Activated B cell treated with CpG ODN at 0.5 μM for 24 hours (primary cell): ENCODE measurements around the gene RIN3. TPM values are rescaled to one million over a fixed set of nuclear protein-coding genes. Genes with fewer than 3 reads are reported as not detected.

Experiments
- ATAC-seq: fragments of 200-7000 bp; cut with Tn5 transposase; one replicate; pipeline ENCODE4 v1.10.0; 2021; ENCODE audit warnings: low read depth, mild to moderate bottlenecking, moderate library complexity
- CTCF ChIA-PET: fragments of 350-600 bp; sonication (Branson Sonifier 250); formaldehyde crosslinking; loops from one replicate; lab custom pipeline; 2021; ENCODE audit warnings: antibody characterized with exemption; lab: Charles Lee
- POLR2A ChIA-PET: fragments of 350-600 bp; sonication (Branson Sonifier 250); formaldehyde crosslinking; loops from one replicate; lab custom pipeline; 2021; ENCODE audit warnings: antibody characterized with exemption; lab: Charles Lee
- DNase-seq: peaks from one replicate; pipeline ENCODE4 v3.0.0; 2022
- H3K27ac Mint-ChIP-seq: one replicate; pipeline ENCODE4 v1.8.0; 2020; ENCODE audit warnings: mixed read lengths
- H3K27me3 Mint-ChIP-seq: one replicate; pipeline ENCODE4 v1.8.0; 2021; ENCODE audit warnings: mixed read lengths
- H3K36me3 Mint-ChIP-seq: one replicate; pipeline ENCODE4 v1.8.0; 2021; ENCODE audit warnings: low read depth, mixed read lengths
- H3K4me1 Mint-ChIP-seq: one replicate; pipeline ENCODE4 v1.8.0; 2021; ENCODE audit warnings: mixed read lengths
- H3K4me3 Mint-ChIP-seq: one replicate; pipeline ENCODE4 v1.8.0; 2020; ENCODE audit warnings: mild to moderate bottlenecking, mixed read lengths
- H3K9me3 Mint-ChIP-seq: one replicate; pipeline ENCODE4 v1.8.0; 2020; ENCODE audit warnings: mixed read lengths
- intact Hi-C: fragments of 100-400 bp; cut with micrococcal nuclease; formaldehyde crosslinking; loops from one replicate; pipeline ENCODE4 v1.15.1; 2024
- total RNA-seq: library from RNA; stranded (reverse); gene quantifications from 2 replicates; pipeline ENCODE4 v1.2.3, GENCODE V29; 2022
- TF ChIP-seq, protein P1 (sequence below): fragments of 200-600 bp; IDR thresholded peaks from one replicate; pipeline ENCODE4 v1.8.0; 2022; ENCODE audit warnings: antibody characterized with exemption, mild to moderate bottlenecking

RIN3 gene
- total RNA-seq, 1 donor from 2014 or later, result 62.6 TPM

GRCh38 chr14:92575748-92576303, 62.2 kb downstream of the RIN3 start:
- Mint-ChIP-seq H3K9me3 (no peaks in the 10 kb centered on the region), H3K27ac (no peak overlapping the region), H3K36me3 (peaks cover 14% of the 10 kb centered on the region), H3K27me3 (no peaks in the 10 kb centered on the region), H3K4me1 (peaks cover 44% of the 10 kb centered on the region), H3K4me3 (no peak overlapping the region)
- no peak for DNase-seq
- ATAC-seq, result no peak
- CTCF ChIA-PET, result interaction anchor here (1.0 kb wide), 1 partner anchor 13 kb away, joined by 3 read pairs; no protein-coding TSS in a partner anchor
- intact Hi-C loops, result loop anchor here (5.0 kb wide), 1 partner anchor 64 kb away; the partner anchor contains the start of gene RIN3
- POLR2A ChIA-PET, result interaction anchor here (0.8 kb wide), 1 partner anchor 37 kb away, joined by 3 read pairs; no protein-coding TSS in a partner anchor
- TF ChIP-seq, protein P1, sequence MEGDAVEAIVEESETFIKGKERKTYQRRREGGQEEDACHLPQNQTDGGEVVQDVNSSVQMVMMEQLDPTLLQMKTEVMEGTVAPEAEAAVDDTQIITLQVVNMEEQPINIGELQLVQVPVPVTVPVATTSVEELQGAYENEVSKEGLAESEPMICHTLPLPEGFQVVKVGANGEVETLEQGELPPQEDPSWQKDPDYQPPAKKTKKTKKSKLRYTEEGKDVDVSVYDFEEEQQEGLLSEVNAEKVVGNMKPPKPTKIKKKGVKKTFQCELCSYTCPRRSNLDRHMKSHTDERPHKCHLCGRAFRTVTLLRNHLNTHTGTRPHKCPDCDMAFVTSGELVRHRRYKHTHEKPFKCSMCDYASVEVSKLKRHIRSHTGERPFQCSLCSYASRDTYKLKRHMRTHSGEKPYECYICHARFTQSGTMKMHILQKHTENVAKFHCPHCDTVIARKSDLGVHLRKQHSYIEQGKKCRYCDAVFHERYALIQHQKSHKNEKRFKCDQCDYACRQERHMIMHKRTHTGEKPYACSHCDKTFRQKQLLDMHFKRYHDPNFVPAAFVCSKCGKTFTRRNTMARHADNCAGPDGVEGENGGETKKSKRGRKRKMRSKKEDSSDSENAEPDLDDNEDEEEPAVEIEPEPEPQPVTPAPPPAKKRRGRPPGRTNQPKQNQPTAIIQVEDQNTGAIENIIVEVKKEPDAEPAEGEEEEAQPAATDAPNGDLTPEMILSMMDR, result no peak

DNA sequence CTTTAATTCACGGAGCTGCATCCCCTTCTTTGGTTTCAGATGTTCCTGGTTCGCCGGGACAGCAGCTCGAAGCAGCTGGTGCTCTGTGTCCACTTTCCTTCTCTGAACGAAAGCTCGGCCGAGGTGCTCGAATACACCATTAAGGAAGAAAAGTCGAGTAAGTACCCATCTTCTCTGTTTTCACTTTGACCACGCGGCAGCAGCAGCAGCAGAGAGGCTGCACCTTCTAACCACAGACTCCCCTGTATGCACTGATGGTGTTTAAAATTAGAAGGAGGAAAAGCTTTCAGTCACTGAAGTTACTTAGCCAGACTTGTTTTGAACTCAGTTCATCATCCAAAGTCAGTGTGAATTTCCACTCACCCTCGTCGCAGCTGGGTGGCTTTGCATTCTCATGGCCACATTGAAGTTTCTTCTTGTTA, 63.8 kb downstream of the RIN3 start:
- POLR2A ChIA-PET, result interaction anchor here (0.7 to 1.8 kb wide), 7 partner anchors 8 to 456 kb away, joined by 3 to 8 read pairs (median 6); partner anchors contain the start of genes CPSF2 and NDUFB1
- Mint-ChIP-seq H3K4me3 (peak overlapping the region; percentile 78), H3K27me3 (no peaks in the 10 kb centered on the region), H3K27ac (peak overlapping the region; percentile 84), H3K9me3 (no peaks in the 10 kb centered on the region), H3K36me3 (peaks cover 14% of the 10 kb centered on the region), H3K4me1 (peaks cover 56% of the 10 kb centered on the region)
- CTCF ChIA-PET, result interaction anchor here (0.8 to 1.6 kb wide), 7 partner anchors 8 to 104 kb away, joined by 3 to 11 read pairs (median 3); no protein-coding TSS in a partner anchor
- no peak for DNase-seq
- TF ChIP-seq, protein P1, result no peak
- intact Hi-C loops, result loop anchor here (5.0 kb wide), 1 partner anchor 65 kb away; the partner anchor contains the start of gene RIN3
- peak; percentile 70 for ATAC-seq

GRCh38 chr14:92578511-92578910, 64.9 kb downstream of the RIN3 start:
- peak overlapping the region; percentile 84 for H3K27ac Mint-ChIP-seq
- TF ChIP-seq, protein P1, result no peak
- POLR2A ChIA-PET, result interaction anchor here (1.1 to 1.8 kb wide), 3 partner anchors 10 to 78 kb away, joined by 3 to 6 read pairs (median 6); no protein-coding TSS in a partner anchor
- ATAC-seq (no peak), DNase-seq (no peak)
- H3K9me3 Mint-ChIP-seq, result peaks cover 4% of the 10 kb centered on the region
- H3K4me3 Mint-ChIP-seq, result no peak overlapping the region
- peaks cover 19% of the 10 kb centered on the region for H3K36me3 Mint-ChIP-seq
- no peaks in the 10 kb centered on the region for H3K27me3 Mint-ChIP-seq
- peaks cover 67% of the 10 kb centered on the region for H3K4me1 Mint-ChIP-seq
- CTCF ChIA-PET, result interaction anchor here (1.0 to 1.3 kb wide), 2 partner anchors 66 to 103 kb away, joined by 3 to 5 read pairs; no protein-coding TSS in a partner anchor
- intact Hi-C loops, result loop anchor here (5.0 kb wide), 1 partner anchor 66 kb away; the partner anchor contains the start of gene RIN3

GRCh38 chr14:92579244-92579936, 65.8 kb downstream of the RIN3 start:
- DNase-seq (no peak), ATAC-seq (no peak)
- no peaks in the 10 kb centered on the region for H3K27me3 Mint-ChIP-seq
- peaks cover 73% of the 10 kb centered on the region for H3K4me1 Mint-ChIP-seq
- TF ChIP-seq, protein P1, result no peak
- ChIA-PET CTCF (no interaction called here), POLR2A (no interaction called here)
- intact Hi-C loops, result loop anchor here (5.0 kb wide), 1 partner anchor 67 kb away; the partner anchor contains the start of gene RIN3
- no peak overlapping the region for H3K27ac Mint-ChIP-seq
- peaks cover 4% of the 10 kb centered on the region for H3K9me3 Mint-ChIP-seq
- no peak overlapping the region for H3K4me3 Mint-ChIP-seq
- H3K36me3 Mint-ChIP-seq, result peaks cover 19% of the 10 kb centered on the region

GRCh38 chr14:92581206-92581605, 67.6 kb downstream of the RIN3 start:
- CTCF ChIA-PET, result no interaction called here
- ATAC-seq (no peak), DNase-seq (no peak)
- peaks cover 4% of the 10 kb centered on the region for H3K9me3 Mint-ChIP-seq
- intact Hi-C loops, result no loop called here
- H3K36me3 Mint-ChIP-seq, result peaks cover 19% of the 10 kb centered on the region
- H3K27me3 Mint-ChIP-seq, result no peaks in the 10 kb centered on the region
- POLR2A ChIA-PET, result no interaction called here
- TF ChIP-seq, protein P1, result no peak
- H3K27ac Mint-ChIP-seq, result no peak overlapping the region
- no peak overlapping the region for H3K4me3 Mint-ChIP-seq
- peaks cover 87% of the 10 kb centered on the region for H3K4me1 Mint-ChIP-seq
